Smooth muscle cell (in vitro differentiated cells): ENCODE data around the gene TTC7B. TPM values are rescaled to one million over a fixed set of nuclear protein-coding genes. Genes with fewer than 3 reads are reported as not detected.

ENCODE experiments used
- DNase-seq: peaks from one replicate; lab custom pipeline; 2025; ENCODE audit not compliant: unreplicated experiment; lab: John Stamatoyannopoulos, UW
- H2AFZ ChIP-seq: fragments of 200-600 bp; sonication (generic); 2 replicates; pipeline ENCODE4 v1.6.0; 2016; ENCODE audit warnings: antibody characterized with exemption, low read depth, mild to moderate bottlenecking
- H3F3A ChIP-seq: fragments of 200-600 bp; sonication (generic); 2 replicates; pipeline ENCODE4 v1.6.0; 2017; ENCODE audit warnings: antibody characterized with exemption, low read depth
- H3K27ac ChIP-seq: fragments of 200-600 bp; sonication (generic); 2 replicates; pipeline ENCODE4 v1.5.1; 2016; ENCODE audit warnings: low read depth, mild to moderate bottlenecking
- H3K27me3 ChIP-seq: fragments of 200-600 bp; sonication (generic); 2 replicates; pipeline ENCODE4 v1.6.1; 2016; ENCODE audit warnings: low read depth, mild to moderate bottlenecking
- H3K36me3 ChIP-seq: fragments of 200-600 bp; sonication (generic); 2 replicates; pipeline ENCODE4 v1.5.1; 2016; ENCODE audit warnings: low read depth
- H3K4me1 ChIP-seq: fragments of 200-600 bp; sonication (generic); 2 replicates; pipeline ENCODE4 v1.5.1; 2016; ENCODE audit warnings: low read depth
- H3K4me2 ChIP-seq: fragments of 200-600 bp; sonication (generic); 2 replicates; pipeline ENCODE4 v1.6.0; 2016; ENCODE audit warnings: mild to moderate bottlenecking
- H3K4me3 ChIP-seq: fragments of 200-600 bp; sonication (generic); 2 replicates; pipeline ENCODE4 v1.5.1; 2016; ENCODE audit warnings: mild to moderate bottlenecking
- H3K79me2 ChIP-seq: fragments of 200-600 bp; sonication (generic); 2 replicates; pipeline ENCODE4 v1.6.0; 2016; ENCODE audit warnings: low read depth, mild to moderate bottlenecking
- H3K9ac ChIP-seq: fragments of 200-600 bp; sonication (generic); 2 replicates; pipeline ENCODE4 v1.6.0; 2016; ENCODE audit warnings: low read depth
- H3K9me3 ChIP-seq: fragments of 200-600 bp; sonication (generic); replicated peaks from 2 replicates; pipeline ENCODE4 v1.5.1; 2016; ENCODE audit warnings: low read depth
- H4K20me1 ChIP-seq: fragments of 200-600 bp; sonication (generic); 2 replicates; pipeline ENCODE4 v1.6.0; 2016; ENCODE audit warnings: low read depth
- CTCF ChIP-seq: fragments of 200-600 bp; sonication (generic); IDR thresholded peaks from 2 replicates; pipeline ENCODE4 v1.5.1; 2017; ENCODE audit warnings: borderline replicate concordance, mild to moderate bottlenecking, antibody characterized with exemption; ENCODE audit not compliant: insufficient read depth, poor library complexity, severe bottlenecking
- WGBS: methylation state at CpG from one replicate; pipeline ENCODE4 v1.1.7; 2016; ENCODE audit warnings: low lambda C conversion rate; 5-methylcytosine and 5-hydroxymethylcytosine counted together
- polyA plus RNA-seq: library from polyadenylated mRNA; unstranded; fragments of >200 nt; fragmentation: Nextera tagmentation; extraction: Ambion mirVana; gene quantifications from 2 replicates; pipeline ENCODE4 v1.2.1, GENCODE V29; 2016
- total RNA-seq: library from RNA; depleted of rRNA; stranded (reverse); fragments of >200 nt; gene quantifications from 2 replicates; pipeline ENCODE4 v1.2.3, GENCODE V29; 2014

TTC7B gene
- total and polyA plus RNA-seq, 2 experiments from 2014 or later, result 22.1 to 54.1 TPM

GRCh38 chr14:90784621-90785270, 31.5 kb downstream of the TTC7B start:
- 86% methylated on average over 9 of the region's 9 CpGs for WGBS
- H3K9me3 ChIP-seq, result no peaks in the 10 kb centered on the region
- H3K4me3 ChIP-seq, result no peak overlapping the region

GRCh38 chr14:90783344-90783743, 32.9 kb downstream of the TTC7B start:
- no peaks in the 10 kb centered on the region for H3K27me3 ChIP-seq
- H4K20me1 ChIP-seq, result peaks cover 10% of the 10 kb centered on the region
- peaks cover 3% of the 10 kb centered on the region for H3K79me2 ChIP-seq
- WGBS, result 97% methylated on average over 6 of the region's 6 CpGs
- H3F3A ChIP-seq, result no peaks in the 10 kb centered on the region
- H3K9me3 ChIP-seq, result no peaks in the 10 kb centered on the region
- no peak overlapping the region for H3K9ac ChIP-seq
- H3K27ac ChIP-seq, result no peak overlapping the region
- H3K4me2 ChIP-seq, result no peak overlapping the region
- H3K4me3 ChIP-seq, result no peak overlapping the region
- no peak for TF ChIP-seq CTCF
- no peaks in the 10 kb centered on the region for H3K4me1 ChIP-seq
- H2AFZ ChIP-seq, result no peak overlapping the region
- no peak for DNase-seq
- no peaks in the 10 kb centered on the region for H3K36me3 ChIP-seq

More at GRCh38 chr14:90784621-90785270, 31.5 kb downstream of the TTC7B start:
- no peaks in the 10 kb centered on the region for H3F3A ChIP-seq
- peaks cover 3% of the 10 kb centered on the region for H3K79me2 ChIP-seq
- H3K9ac ChIP-seq, result no peak overlapping the region
- no peaks in the 10 kb centered on the region for H3K4me1 ChIP-seq
- no peak overlapping the region for H3K4me2 ChIP-seq
- H3K27me3 ChIP-seq, result no peaks in the 10 kb centered on the region
- no peaks in the 10 kb centered on the region for H3K36me3 ChIP-seq
- DNase-seq, result no peak
- peaks cover 10% of the 10 kb centered on the region for H4K20me1 ChIP-seq
- H2AFZ ChIP-seq, result no peak overlapping the region
- no peak for TF ChIP-seq CTCF
- no peak overlapping the region for H3K27ac ChIP-seq

- Histone ChIP-seq H3K4me3 (no peak overlapping the region), H3K79me2 (no peaks in the 10 kb centered on the region)
- 97% methylated on average over 4 of the region's 4 CpGs for WGBS
Measured at GRCh38 chr14:90782892-90783291, 33.3 kb downstream of the TTC7B start.

More at GRCh38 chr14:90782892-90783291, 33.3 kb downstream of the TTC7B start:
- Histone ChIP-seq H3K36me3 (no peaks in the 10 kb centered on the region), H2AFZ (no peak overlapping the region), H3K4me2 (no peak overlapping the region), H3K4me1 (no peaks in the 10 kb centered on the region), H3K9ac (no peak overlapping the region), H4K20me1 (peaks cover 10% of the 10 kb centered on the region), H3K27me3 (no peaks in the 10 kb centered on the region), H3K27ac (no peak overlapping the region), H3F3A (no peaks in the 10 kb centered on the region), H3K9me3 (no peaks in the 10 kb centered on the region)
- no peak for TF ChIP-seq CTCF
- DNase-seq, result no peak
